ENCODE data around the gene KRT78.
"Not testable (repeated sequence)": the region's sequence is repeated elsewhere in the genome, so short reads cannot be mapped to it uniquely, and the experiment has no call there.

The KRT78 gene

GRCh38 chr12:52871291-52872039 is 22.7 kb upstream of the KRT78 start:
- DNase-seq = no peak

GRCh38 chr12:52870361-52871290 is 21.8 kb upstream of the KRT78 start:
- DNase-seq = peak; percentile 82

- DNase-seq = no peak
Measured at GRCh38 chr12:52867642-52868041, 18.8 kb upstream of the KRT78 start.

GRCh38 chr12:52867152-52867551 is 18.4 kb upstream of the KRT78 start:
- no peak for DNase-seq

- DNase-seq = peak; percentile 27
Measured at GRCh38 chr12:52865090-52865944, 16.5 kb upstream of the KRT78 start.

GRCh38 chr12:52862023-52862422 is 13.2 kb upstream of the KRT78 start:
- DNase-seq = no peak

- no peak for DNase-seq
Measured at GRCh38 chr12:52861511-52861910, 12.7 kb upstream of the KRT78 start.

- DNase-seq = no peak
Measured at GRCh38 chr12:52860102-52860823, 11.5 kb upstream of the KRT78 start.

- DNase-seq = no peak
Measured at GRCh38 chr12:52857500-52857899, 8.7 kb upstream of the KRT78 start.

GRCh38 chr12:52856787-52857186 is 8.0 kb upstream of the KRT78 start:
- DNase-seq = no peak

GRCh38 chr12:52856077-52856476 is 7.3 kb upstream of the KRT78 start:
- not testable (repeated sequence) for DNase-seq

- no peak for DNase-seq
Measured at GRCh38 chr12:52851787-52852186, 3.0 kb upstream of the KRT78 start.

- DNase-seq = no peak
Measured at GRCh38 chr12:52850681-52851080, 1.9 kb upstream of the KRT78 start.

GRCh38 chr12:52849511-52849910 is 717 bp upstream of the KRT78 start:
- DNase-seq = no peak

- no peak for DNase-seq
Measured at GRCh38 chr12:52847335-52848102, 1.3 kb downstream of the KRT78 start.

- DNase-seq = no peak
Measured at GRCh38 chr12:52846356-52846970, 2.3 kb downstream of the KRT78 start.

GRCh38 chr12:52845946-52846345 is 2.8 kb downstream of the KRT78 start:
- DNase-seq = no peak

- no peak for DNase-seq
Measured at GRCh38 chr12:52844386-52844785, 4.4 kb downstream of the KRT78 start.

GRCh38 chr12:52839436-52840105 is 9.2 kb downstream of the KRT78 start:
- no peak for DNase-seq

All from activated CD4-positive, alpha-beta T cell treated with anti-CD3 and anti-CD28 coated beads, Interleukin-2, Interleukin-6, amounts not matched to agents 100 ng/mL and 50 ng/mL, durations not matched to agents 16 hours and 8 hours (primary cell).